Stimulated activated CD4-positive, alpha-beta T cell treated with anti-CD3 and anti-CD28 coated beads, Interleukin-4, amount 100 ng/mL, for 24 hours (primary cell): ENCODE data around the gene TAF7L.

Source experiments
- DNase-seq: peaks from one replicate; pipeline ENCODE4 v3.0.0-alpha.2; 2020

The TAF7L gene

DNA sequence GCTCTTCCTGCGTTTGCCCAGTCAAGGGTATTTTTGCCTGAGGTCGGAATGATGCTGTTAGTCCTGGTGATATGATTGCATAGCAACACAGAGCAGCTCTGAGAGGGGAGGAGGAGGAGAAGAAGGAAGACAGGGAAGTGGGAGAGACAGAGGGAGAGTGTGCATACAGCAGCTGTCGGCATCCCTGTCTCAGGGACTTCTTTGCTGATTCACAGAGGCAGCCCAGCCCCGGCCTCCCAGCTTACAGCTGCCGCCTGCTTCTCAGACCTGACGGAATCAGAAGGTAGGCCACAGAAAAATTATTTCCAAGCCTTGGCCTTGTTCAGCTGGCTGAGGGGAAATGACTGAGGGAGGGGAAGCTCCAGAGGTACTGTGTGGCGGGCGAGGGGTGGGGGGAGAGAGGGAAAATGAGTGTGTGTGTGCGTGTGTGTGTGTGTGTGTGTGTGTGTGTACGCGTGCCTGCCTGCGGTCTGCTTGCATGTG lies 71.2 kb downstream of the TAF7L start:
- peak; percentile 12 for DNase-seq

DNA sequence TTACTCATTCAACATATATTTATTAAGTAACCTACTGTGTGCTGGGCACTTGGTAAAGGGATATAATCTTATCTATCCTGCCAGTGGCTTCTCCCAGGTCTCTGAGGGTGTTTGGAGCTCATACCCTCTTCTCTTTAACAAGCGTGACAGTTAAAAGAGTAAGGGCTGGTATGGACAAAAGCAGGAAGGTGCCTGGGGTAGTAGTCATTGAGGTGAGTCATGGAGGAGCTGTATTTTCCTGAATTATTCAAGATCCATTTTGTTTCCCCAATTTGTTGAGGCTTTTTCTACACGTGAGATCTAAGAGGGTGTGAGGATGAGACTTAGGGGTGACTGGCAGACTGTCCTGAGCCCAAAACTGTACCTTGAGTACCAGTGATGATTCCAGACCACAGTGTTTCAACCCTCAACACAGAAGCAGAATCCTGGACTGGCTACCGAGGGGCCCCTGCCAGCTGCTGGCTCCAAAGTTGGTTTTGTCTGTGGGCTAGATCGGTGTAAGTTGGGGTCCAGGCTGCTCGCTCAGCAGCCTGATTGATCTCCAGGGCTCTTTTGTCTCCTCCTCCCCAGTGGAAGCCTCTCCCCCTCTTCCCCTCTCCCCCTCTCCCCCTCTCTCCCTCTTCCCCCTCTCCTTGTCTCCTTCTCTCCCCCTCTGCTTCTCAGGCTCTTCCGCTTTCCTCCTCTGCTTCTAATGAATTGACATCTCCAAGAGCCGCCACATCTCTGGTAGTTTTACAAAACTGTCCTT lies 71.8 kb downstream of the TAF7L start, which contains the start of gene DRP2:
Gene DRP2 (plus strand): TSS at position 671 of the 748 bp plus-strand sequence. CDS start 11,862 bp downstream, outside the sequence.
- DNase-seq = no peak
